Endothelial cell of hepatic sinusoid (primary cell): ENCODE measurements around the gene PTPN5.
"Not testable (repeated sequence)": the region's sequence is repeated elsewhere in the genome, so short reads cannot be mapped to it uniquely, and the experiment has no call there.

Source experiments
- in situ Hi-C: cut with HindIII; loops from 2 replicates; pipeline ENCODE4 v1.10.0; 2017; ENCODE audit warnings: low sequenced_read_pairs

The PTPN5 gene

GRCh38 chr11:18791207-18791968 is at the start of gene PTPN5:
TSS of gene PTPN5 (minus strand) at chr11:18791798. CDS start at chr11:18771958, 19,840 bp downstream.
- in situ Hi-C loops = no loop called here

GRCh38 chr11:18836417-18836816 is 44.8 kb upstream of the PTPN5 start:
- in situ Hi-C loops = no loop called here

- in situ Hi-C loops = no loop called here
Measured at GRCh38 chr11:18834754-18835466, 43.3 kb upstream of the PTPN5 start.

GRCh38 chr11:18820160-18820559 is 28.6 kb upstream of the PTPN5 start:
- in situ Hi-C loops = not testable (repeated sequence)

GRCh38 chr11:18804199-18804999 is 12.8 kb upstream of the PTPN5 start:
- in situ Hi-C loops = no loop called here

- in situ Hi-C loops = no loop called here
Measured at GRCh38 chr11:18802381-18803257, 11.0 kb upstream of the PTPN5 start.

- in situ Hi-C loops = no loop called here
Measured at GRCh38 chr11:18798799-18799469, 7.3 kb upstream of the PTPN5 start.

GRCh38 chr11:18794956-18795355 is 3.4 kb upstream of the PTPN5 start:
- in situ Hi-C loops = no loop called here

- in situ Hi-C loops = no loop called here
Measured at GRCh38 chr11:18792827-18793226, 1.2 kb upstream of the PTPN5 start.

- in situ Hi-C loops = no loop called here
Measured at GRCh38 chr11:18791969-18792628, 501 bp upstream of the PTPN5 start.

- in situ Hi-C loops = no loop called here
Measured at GRCh38 chr11:18790883-18791206, 753 bp downstream of the PTPN5 start.

- in situ Hi-C loops = no loop called here
Measured at GRCh38 chr11:18789942-18790341, 1.7 kb downstream of the PTPN5 start.

GRCh38 chr11:18785411-18785810 is 6.2 kb downstream of the PTPN5 start:
- in situ Hi-C loops = no loop called here

- in situ Hi-C loops = no loop called here
Measured at GRCh38 chr11:18780896-18781295, 10.7 kb downstream of the PTPN5 start.

GRCh38 chr11:18780329-18780728 is 11.3 kb downstream of the PTPN5 start:
- in situ Hi-C loops = no loop called here

- in situ Hi-C loops = no loop called here
Measured at GRCh38 chr11:18778468-18778867, 13.1 kb downstream of the PTPN5 start.

GRCh38 chr11:18776324-18776723 is 15.3 kb downstream of the PTPN5 start:
- in situ Hi-C loops = no loop called here

GRCh38 chr11:18775492-18776292 is 15.9 kb downstream of the PTPN5 start:
- in situ Hi-C loops = no loop called here

- in situ Hi-C loops = no loop called here
Measured at GRCh38 chr11:18774801-18775200, 16.8 kb downstream of the PTPN5 start.
